HepG2 (cell line): ENCODE data around the gene SVOP. TPM values are rescaled to one million over a fixed set of nuclear protein-coding genes. Genes with fewer than 3 reads are reported as not detected.

Source experiments
- ARNT ChIP-seq: fragments of 450-650 bp; IDR thresholded peaks from 2 replicates; pipeline ENCODE4 v1.6.1; 2017
- ATF4 ChIP-seq, 2 experiments: fragments of 450-650 bp in 1 of 2; sonication (generic) in 1 of 2; formaldehyde crosslinking; IDR thresholded peaks; 2 replicates each; pipeline versions ENCODE4 v1.5.0 to v1.8.0; 2020 to 2022; ENCODE audit warnings: mild to moderate bottlenecking in 1 of 2, missing genetic modification reagents in 1 of 2
- DPF2 ChIP-seq: sonication (generic); formaldehyde crosslinking; IDR thresholded peaks from 2 replicates; pipeline ENCODE4 v1.4.0; 2020; ENCODE audit warnings: mild to moderate bottlenecking, low read depth, missing genetic modification reagents, borderline replicate concordance
- MIER3 ChIP-seq: IDR thresholded peaks from 2 replicates; pipeline ENCODE4 v1.6.1; 2016; ENCODE audit warnings: missing compliant biosample characterization, borderline replicate concordance
- MLX ChIP-seq: IDR thresholded peaks from 2 replicates; pipeline ENCODE4 v1.6.1; 2016
- NFYB ChIP-seq: sonication (generic); formaldehyde crosslinking; IDR thresholded peaks from 2 replicates; pipeline ENCODE4 v1.4.0; 2020; ENCODE audit warnings: missing genetic modification reagents
- NR0B2 ChIP-seq: sonication (generic); formaldehyde crosslinking; IDR thresholded peaks from 2 replicates; pipeline ENCODE4 v1.4.0; 2020; ENCODE audit warnings: mild to moderate bottlenecking, missing genetic modification reagents
- PAXIP1 ChIP-seq: sonication (generic); formaldehyde crosslinking; conservative IDR thresholded peaks from 2 replicates; pipeline ENCODE4 v1.4.0; 2020; ENCODE audit warnings: mild to moderate bottlenecking, missing genetic modification reagents, moderate library complexity
- PHF8 ChIP-seq: sonication (generic); formaldehyde crosslinking; IDR thresholded peaks from 2 replicates; pipeline ENCODE4 v1.5.0; 2020; ENCODE audit warnings: missing genetic modification reagents
- RBFOX2 ChIP-seq: fragments of 200-400 bp; formaldehyde crosslinking; IDR thresholded peaks from 2 replicates; pipeline ENCODE4 v1.6.1; 2017; ENCODE audit warnings: low read depth, mild to moderate bottlenecking, low read length
- SETDB1 ChIP-seq: sonication (generic); formaldehyde crosslinking; IDR thresholded peaks from 2 replicates; pipeline ENCODE4 v1.5.1; 2020; ENCODE audit warnings: missing genetic modification reagents, mild to moderate bottlenecking, borderline replicate concordance
- STAG1 ChIP-seq: sonication (generic); formaldehyde crosslinking; IDR thresholded peaks from 2 replicates; pipeline ENCODE4 v1.4.0; 2020; ENCODE audit warnings: missing genetic modification reagents
- STAT5B ChIP-seq: sonication (generic); formaldehyde crosslinking; IDR thresholded peaks from 2 replicates; pipeline ENCODE4 v1.4.0; 2020; ENCODE audit warnings: missing genetic modification reagents
- U2AF2 ChIP-seq: fragments of 200-400 bp; formaldehyde crosslinking; IDR thresholded peaks from 2 replicates; pipeline ENCODE4 v1.6.1; 2017; ENCODE audit warnings: low read depth, mild to moderate bottlenecking, low read length
- ZBTB20 ChIP-seq: sonication (generic); formaldehyde crosslinking; IDR thresholded peaks from 2 replicates; pipeline ENCODE4 v1.8.1; 2023; ENCODE audit warnings: missing genetic modification reagents, low read depth, mild to moderate bottlenecking, borderline replicate concordance
- ZNF512B ChIP-seq: sonication (generic); formaldehyde crosslinking; IDR thresholded peaks from 2 replicates; pipeline ENCODE4 v1.5.1; 2020; ENCODE audit warnings: missing genetic modification reagents, mild to moderate bottlenecking, borderline replicate concordance
- ZNF549 ChIP-seq: sonication (generic); formaldehyde crosslinking; IDR thresholded peaks from 2 replicates; pipeline ENCODE4 v1.5.0; 2020; ENCODE audit warnings: missing genetic modification reagents
- ZNF747 ChIP-seq: sonication (generic); formaldehyde crosslinking; IDR thresholded peaks from 2 replicates; pipeline ENCODE4 v1.8.1; 2023; ENCODE audit warnings: missing genetic modification reagents, mild to moderate bottlenecking, borderline replicate concordance
- polyA plus RNA-seq, 8 experiments: library from polyadenylated mRNA; depleted of rRNA in 3 of 8; stranded (reverse) in 7 of 8; unstranded in 1 of 8; fragments of >200 nt; fragmentation: Illumina TruSeq in 4 of 8; extraction: Trizol in 4 of 8; gene quantifications; 2 replicates each; pipeline versions ENCODE4 v1.2.1 to v1.2.3, GENCODE V29; 2011 to 2016; ENCODE audit warnings: low read depth in 4 of 8, missing spikeins in 1 of 8, mixed read lengths in 1 of 8; ENCODE audit not compliant: insufficient read depth in 1 of 8
- total RNA-seq, 5 experiments: library from RNA; depleted of rRNA; stranded (reverse); fragments of >200 nt; fragmentation: Illumina TruSeq; extraction: Trizol; gene quantifications; 2 replicates each; pipeline ENCODE4 v1.2.3, GENCODE V29; 2016; ENCODE audit warnings: low read depth in 1 of 5

SVOP gene
- total and polyA plus RNA-seq, 2 of the 13 experiments (the other 11 are each of a cell fraction or from before 2014, with no cell fraction given): not detected

- TF ChIP-seq PAXIP1 (CRISPR knock-in tag): peak; percentile 52; the same call in 1 of the 2 replicates
- TF ChIP-seq DPF2 (CRISPR knock-in tag): no peak
- peak; percentile 81 for TF ChIP-seq RBFOX2
- TF ChIP-seq NR0B2: peak; percentile 81
- peak in 1 of 2 experiments; percentile 57; a peak in 2 of 4 replicates for TF ChIP-seq ATF4 (CRISPR knock-in tag; IDR thresholded peaks at IDR 0.05)
- TF ChIP-seq MLX (CRISPR knock-in tag): peak; percentile 54; the same call in 1 of the 2 replicates
- TF ChIP-seq STAG1: peak; percentile 28; the same call in 1 of the 2 replicates
- 0 out of 2 replicates have a peak, but pooled peaks have one; percentile 50 for TF ChIP-seq U2AF2
- peak; percentile 14; the same call in 1 of the 2 replicates for TF ChIP-seq NFYB (CRISPR knock-in tag)
- peak; percentile 82 for TF ChIP-seq ZBTB20 (CRISPR knock-in tag)
- TF ChIP-seq ZNF512B (CRISPR knock-in tag): no peak
- TF ChIP-seq PHF8: peak; percentile 95
- TF ChIP-seq MIER3 (CRISPR knock-in tag): peak; percentile 80; the same call in 1 of the 2 replicates
- TF ChIP-seq ZNF747 (CRISPR knock-in tag): no peak; the same call in 1 of the 2 replicates
- TF ChIP-seq ZNF549 (CRISPR knock-in tag): no peak
- TF ChIP-seq STAT5B (CRISPR knock-in tag): 0 out of 2 replicates have a peak, but pooled peaks have one; percentile 71
- no peak for TF ChIP-seq ARNT
- TF ChIP-seq SETDB1 (CRISPR knock-in tag): no peak
Observed at GRCh38 chr12:109052414-109053323, 31.8 kb upstream of the SVOP start, which contains the start of gene USP30 (continued).
